Stimulated activated CD4-positive, alpha-beta T cell treated with anti-CD3 and anti-CD28 coated beads, Interleukin-1b, Interleukin-23, amount 100 ng/mL, for 1 hour (primary cell): ENCODE measurements around the gene DDX25.

Experiments used
- DNase-seq, 2 donors: peaks; one replicate each; pipeline ENCODE4 v3.0.0-alpha.2; 2020; ENCODE audit warnings: low read depth in 2 of 2

The DDX25 gene

GRCh38 chr11:125978181-125978716 is 73.9 kb downstream of the DDX25 start:
- no peak for DNase-seq
